K562 (cell line): ENCODE measurements around the gene PNPLA7. TPM values are rescaled to one million over a fixed set of nuclear protein-coding genes. Genes with fewer than 3 reads are reported as not detected.

Experiments used
- AFF1 ChIP-seq, 2 experiments: fragments of 450-650 bp; IDR thresholded peaks; 2 replicates each; pipeline ENCODE4 v1.6.1; 2018; ENCODE audit warnings: mild to moderate bottlenecking in 2 of 2, low read depth in 1 of 2; ENCODE audit not compliant: partially characterized antibody in 2 of 2
- TFE3 ChIP-seq: fragments of 450-650 bp; formaldehyde crosslinking; IDR thresholded peaks from 2 replicates; pipeline ENCODE4 v1.4.0; 2020; ENCODE audit warnings: mild to moderate bottlenecking, mixed read lengths
- ZNF583 ChIP-seq: fragments of 250-450 bp; sonication (Bioruptor Pico); IDR thresholded peaks from 2 replicates; pipeline ENCODE4 v1.4.0; 2020
- polyA plus RNA-seq, 8 experiments: library from polyadenylated mRNA; depleted of rRNA in 4 of 8; stranded (reverse) in 5 of 8; unstranded in 3 of 8; fragments of >200 nt; fragmentation: Nextera tagmentation in 2 of 8; fragmentation: Illumina TruSeq in 1 of 8; extraction: Ambion mirVana in 2 of 8; extraction: Trizol in 1 of 8; gene quantifications; 2 replicates each; pipeline versions ENCODE4 v1.2.1 to v1.2.3, GENCODE V29; 2011 to 2014; ENCODE audit warnings: inconsistent platforms in 1 of 8, missing spikeins in 1 of 8
- total RNA-seq, 7 experiments: library from RNA; depleted of rRNA in 6 of 7; stranded (reverse); fragments of >200 nt in 6 of 7; fragmentation: Illumina TruSeq in 2 of 7; extraction: Trizol in 2 of 7; gene quantifications; 2 replicates each; pipeline versions ENCODE4 v1.2.1 to v1.2.3, GENCODE V29; 2011 to 2021; ENCODE audit warnings: low replicate concordance in 1 of 7

Gene PNPLA7
- total and polyA plus RNA-seq, 9 of the 15 experiments (the other 6 are each of a cell fraction or from before 2014, with no cell fraction given): 0.01 to 0.85 (median 0.19) TPM; not detected in 1

GRCh38 chr9:137462986-137463930 is 86.9 kb downstream of the PNPLA7 start (continued):
- TF ChIP-seq TFE3 (CRISPR knock-in tag) (no peak), ZNF583 (CRISPR knock-in tag) (no peak), AFF1 (IDR thresholded peaks at IDR 0.05; ENCODE audit: low read depth in 1 of 2, partially characterized antibody in 2 of 2) (no peak)
